ENCODE data around the gene AKT1S1.
"Not testable (repeated sequence)": the region's sequence is repeated elsewhere in the genome, so short reads cannot be mapped to it uniquely, and the experiment has no call there.

The AKT1S1 gene

DNA sequence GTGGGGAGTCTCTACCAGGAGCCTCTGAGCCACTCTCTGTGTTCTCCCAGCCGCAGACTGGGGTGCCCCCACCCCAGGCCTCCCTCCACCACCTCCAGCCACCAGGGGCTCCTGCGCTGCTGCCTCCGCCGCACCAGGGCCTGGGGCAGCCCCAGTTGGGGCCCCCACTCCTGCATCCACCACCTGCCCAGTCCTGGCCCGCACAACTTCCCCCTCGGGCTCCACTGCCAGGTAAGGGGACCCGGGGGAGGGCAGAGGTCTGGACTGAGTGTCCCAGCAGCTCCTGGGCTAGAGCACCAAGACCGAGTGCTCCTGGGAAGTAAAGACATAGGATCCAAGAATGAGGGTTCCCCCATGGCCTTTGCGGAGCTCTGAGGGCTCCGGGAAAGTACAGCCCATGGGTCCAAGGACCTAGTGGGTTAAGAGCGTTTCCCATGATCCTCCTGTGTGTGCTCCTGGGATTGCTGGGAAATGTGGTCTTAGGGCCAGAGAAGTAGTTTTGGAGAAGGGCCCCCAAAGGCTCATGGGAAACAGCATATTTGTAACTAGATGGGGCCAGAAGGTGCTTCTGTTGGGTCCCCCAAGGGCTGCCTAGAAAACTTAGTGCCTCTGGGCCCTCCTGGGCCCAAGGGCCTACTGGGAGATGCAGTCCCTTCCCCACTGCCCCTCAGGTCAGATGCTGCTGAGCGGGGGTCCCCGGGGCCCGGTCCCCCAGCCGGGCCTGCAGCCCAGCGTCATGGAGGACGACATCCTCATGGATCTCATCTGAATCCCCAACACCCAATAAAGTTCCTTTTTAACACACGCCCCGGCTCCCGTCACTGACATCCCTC, 40.8 kb downstream of the AKT1S1 start:
- DNase-seq (ENCODE audit: low read depth), result no peak

DNA sequence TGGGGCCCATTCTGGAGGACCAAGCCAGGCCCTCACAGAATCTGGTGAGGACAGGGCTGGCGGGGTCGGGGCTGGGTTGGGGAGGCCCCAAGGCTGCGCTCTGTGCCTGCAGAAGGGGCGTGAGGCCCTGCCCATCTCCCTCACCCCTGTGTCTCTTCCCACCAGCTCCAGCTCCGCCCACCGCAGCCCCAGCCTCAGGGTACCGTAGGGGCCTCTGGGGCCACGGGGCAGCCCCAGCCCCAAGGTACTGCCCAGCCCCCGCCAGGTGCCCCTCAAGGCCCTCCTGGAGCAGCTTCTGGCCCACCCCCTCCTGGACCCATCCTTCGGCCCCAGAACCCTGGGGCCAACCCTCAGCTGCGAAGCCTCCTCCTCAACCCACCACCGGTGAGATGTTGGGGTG, 41.6 kb downstream of the AKT1S1 start:
- no peak for DNase-seq (ENCODE audit: low read depth)

DNA sequence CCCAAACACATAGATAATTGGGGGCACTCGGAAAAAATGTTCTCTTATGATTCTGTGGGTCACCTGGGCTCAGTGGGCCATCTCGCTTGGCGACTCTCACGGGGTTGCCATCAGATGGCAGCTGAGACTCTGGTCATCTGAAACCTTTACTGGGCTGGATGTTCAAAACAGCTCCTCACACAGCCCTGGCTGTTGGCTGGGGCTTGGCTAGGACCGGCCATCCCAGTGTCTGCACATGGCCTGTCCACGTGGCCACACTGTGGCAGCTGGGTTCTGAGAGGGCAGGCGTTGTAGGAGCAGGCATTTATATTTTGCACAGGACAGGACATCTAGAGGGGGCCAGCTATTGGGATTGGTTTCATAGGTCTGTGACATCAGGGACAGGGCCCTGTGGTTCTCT, 43.6 kb downstream of the AKT1S1 start:
- DNase-seq (ENCODE audit: low read depth), result no peak

DNA sequence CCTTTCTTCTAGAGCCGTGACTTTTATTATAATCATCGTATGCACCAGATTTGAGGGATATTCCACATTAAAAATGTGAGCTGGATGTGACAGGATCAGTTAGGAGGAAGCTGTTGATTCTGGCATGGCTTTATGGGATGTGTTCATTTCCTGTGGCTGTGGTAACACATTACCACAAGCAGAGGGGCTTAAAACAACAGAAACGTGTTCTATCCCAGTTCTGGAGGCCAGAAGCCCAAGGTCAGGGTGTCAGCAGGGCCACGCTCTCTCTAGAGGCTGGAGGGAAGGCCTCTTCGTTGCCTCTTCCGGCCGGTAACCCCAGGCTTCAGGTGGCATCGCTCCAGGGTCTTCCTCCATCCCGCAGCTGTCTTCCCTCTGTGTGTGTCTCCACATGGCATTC, 44.6 kb downstream of the AKT1S1 start:
- DNase-seq (ENCODE audit: low read depth), result no peak

DNA sequence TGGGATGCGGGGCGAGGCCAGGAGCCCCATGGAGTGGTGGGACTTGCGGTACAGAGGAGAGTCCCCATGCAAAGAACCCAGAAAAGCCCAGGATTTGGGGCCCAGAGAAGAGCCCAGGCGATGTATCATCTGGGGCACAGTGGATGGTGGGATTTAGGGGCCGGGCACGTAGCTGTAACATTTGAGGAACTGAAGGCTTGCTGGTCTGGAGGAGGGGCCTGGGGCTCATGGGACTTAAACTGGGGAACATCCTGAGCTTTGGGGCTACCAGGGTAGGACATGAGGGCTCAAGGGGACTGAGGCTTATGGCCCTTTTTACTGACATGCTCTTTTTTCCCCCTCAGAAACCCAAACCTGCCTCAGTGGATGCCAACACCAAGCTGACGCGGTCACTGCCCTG, 45.6 kb downstream of the AKT1S1 start:
- DNase-seq (ENCODE audit: low read depth), result no peak

DNA sequence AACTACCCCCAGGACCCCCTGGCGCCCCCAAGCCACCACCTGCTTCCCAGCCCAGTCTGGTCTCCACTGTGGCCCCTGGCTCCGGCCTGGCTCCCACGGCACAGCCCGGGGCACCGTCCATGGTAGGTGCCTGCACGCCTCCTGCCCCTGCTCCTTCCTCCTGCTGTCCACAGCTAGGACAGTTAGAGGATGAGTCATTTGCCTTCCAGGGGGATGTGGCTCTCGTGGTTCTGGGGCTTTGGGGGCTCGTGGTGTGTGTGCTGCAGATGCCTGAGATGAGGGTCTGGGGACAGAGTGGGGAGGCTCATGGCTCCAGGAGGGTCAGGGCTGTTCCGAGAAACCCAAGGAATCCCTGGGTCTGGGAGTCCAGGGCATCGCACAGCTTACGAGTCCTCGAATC, 46.4 kb downstream of the AKT1S1 start:
- no peak for DNase-seq (ENCODE audit: low read depth)

DNA sequence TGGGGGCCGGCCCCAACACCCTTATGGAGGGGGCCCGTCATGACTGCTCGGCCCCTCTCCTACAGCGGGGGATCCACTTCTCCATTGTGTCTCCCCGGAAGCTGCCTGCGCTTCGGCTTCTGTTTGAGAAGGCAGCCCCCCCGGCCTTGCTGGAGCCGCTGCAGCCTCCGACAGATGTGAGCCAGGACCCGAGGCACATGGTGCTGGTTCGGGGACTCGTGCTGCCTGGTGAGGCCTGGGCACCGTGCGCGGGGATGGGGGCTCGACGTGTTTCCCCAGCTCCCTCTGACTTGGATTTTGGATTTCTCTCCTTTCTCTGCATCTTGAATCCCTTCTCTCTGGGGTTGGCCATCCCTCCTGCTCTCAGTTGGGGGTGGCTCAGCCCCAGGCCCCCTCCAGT, 47.4 kb downstream of the AKT1S1 start:
- no peak for DNase-seq (ENCODE audit: low read depth)

DNA sequence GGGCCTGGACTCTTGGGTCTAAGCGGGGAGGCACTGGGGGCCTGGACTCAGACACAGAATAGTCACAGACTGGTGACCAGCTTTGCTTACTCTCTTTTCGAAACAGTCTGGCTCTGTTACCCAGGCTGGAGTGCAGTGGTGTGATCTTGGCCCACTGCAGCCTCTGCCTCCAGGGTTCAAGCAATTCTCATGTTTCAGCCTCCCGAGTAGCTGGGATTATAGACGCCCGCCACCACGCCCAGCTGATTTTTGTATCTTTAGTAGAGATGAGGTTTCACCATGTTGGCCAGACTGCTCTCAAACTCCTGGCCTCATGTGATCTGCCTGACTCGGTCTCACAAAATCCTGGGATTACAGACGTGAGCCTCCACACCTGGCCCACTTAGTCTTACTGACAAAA, 48.0 kb downstream of the AKT1S1 start:
- no peak for DNase-seq (ENCODE audit: low read depth)

DNA sequence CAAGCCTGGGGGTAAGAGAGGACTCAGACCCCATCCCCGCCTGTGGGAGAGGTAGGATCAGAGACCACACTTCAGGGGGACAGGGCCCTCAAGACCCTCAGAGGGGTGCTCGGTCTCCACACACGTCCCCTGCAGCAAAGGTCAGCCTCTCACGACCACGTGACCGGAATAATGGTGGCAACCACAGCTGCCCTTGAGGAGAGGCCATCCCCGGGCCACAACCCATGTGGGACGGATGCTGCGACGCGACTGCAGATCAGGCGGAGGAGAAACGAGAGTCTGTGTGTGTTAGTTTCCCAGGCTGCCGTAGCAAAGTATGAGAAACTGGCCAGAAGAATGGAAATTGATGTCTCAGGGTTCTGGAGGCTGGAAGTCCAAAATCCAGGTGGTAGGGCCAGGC, 50.1 kb downstream of the AKT1S1 start:
- no peak for DNase-seq (ENCODE audit: low read depth)

DNA sequence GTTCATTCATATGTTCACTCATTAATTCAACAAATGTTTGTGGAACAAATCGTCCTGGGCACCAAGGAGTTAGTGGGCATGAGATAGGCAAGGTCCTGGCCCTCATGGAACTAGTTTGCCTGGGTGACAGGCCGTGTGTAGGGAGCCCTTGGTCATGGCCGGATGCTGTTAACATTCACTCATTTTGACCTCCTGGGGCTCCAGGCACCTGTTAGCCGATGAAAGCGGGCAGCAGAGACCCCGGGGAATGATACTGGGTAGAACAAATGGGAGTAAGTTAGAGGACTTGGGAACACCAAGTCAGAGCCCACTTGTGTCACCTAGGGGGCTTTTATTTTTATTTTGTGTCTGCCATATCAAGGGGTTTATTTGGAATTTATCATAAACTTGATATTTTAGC, 52.5 kb downstream of the AKT1S1 start:
- no peak for DNase-seq (ENCODE audit: low read depth)

DNA sequence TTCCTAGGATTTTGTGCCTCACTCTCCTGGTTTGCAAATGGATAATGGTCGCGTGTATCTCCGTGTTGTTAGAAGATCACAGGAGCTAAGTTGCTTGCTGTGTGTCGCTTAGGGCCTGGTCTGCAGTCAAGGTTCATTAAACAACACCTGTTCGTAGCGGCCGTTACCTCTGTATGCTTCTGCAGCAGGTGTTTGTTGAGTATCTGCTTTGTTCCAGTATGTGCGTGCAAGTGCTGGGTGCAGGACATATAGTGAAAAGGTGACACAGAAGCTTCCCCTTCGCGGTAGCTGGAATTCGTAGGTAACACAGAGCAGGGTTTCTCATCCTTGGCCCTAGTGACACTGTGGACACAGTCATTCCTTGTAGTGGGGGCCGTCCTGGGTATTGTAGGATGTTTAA, 53.7 kb downstream of the AKT1S1 start:
- no peak for DNase-seq (ENCODE audit: low read depth)

DNA sequence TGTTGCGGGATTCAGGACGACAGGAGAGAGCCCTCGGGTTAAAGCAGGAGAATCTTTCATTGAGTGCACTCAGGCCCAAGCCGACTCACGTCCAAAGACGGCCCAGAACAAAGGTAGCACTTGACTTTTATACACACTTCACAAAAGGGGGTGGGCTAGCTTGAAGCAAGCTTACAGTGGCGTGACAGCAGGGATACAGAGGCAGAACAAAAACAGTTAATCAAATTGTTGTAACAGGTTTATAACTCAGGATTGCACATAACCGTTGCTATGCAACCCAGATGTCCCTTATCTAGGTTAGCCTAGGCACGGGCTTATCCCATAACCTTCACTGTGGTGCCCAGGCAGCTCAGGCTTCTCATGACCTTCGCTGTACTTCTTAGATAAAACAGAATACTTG, 57.0 kb downstream of the AKT1S1 start:
- no peak for DNase-seq (ENCODE audit: low read depth)

DNA sequence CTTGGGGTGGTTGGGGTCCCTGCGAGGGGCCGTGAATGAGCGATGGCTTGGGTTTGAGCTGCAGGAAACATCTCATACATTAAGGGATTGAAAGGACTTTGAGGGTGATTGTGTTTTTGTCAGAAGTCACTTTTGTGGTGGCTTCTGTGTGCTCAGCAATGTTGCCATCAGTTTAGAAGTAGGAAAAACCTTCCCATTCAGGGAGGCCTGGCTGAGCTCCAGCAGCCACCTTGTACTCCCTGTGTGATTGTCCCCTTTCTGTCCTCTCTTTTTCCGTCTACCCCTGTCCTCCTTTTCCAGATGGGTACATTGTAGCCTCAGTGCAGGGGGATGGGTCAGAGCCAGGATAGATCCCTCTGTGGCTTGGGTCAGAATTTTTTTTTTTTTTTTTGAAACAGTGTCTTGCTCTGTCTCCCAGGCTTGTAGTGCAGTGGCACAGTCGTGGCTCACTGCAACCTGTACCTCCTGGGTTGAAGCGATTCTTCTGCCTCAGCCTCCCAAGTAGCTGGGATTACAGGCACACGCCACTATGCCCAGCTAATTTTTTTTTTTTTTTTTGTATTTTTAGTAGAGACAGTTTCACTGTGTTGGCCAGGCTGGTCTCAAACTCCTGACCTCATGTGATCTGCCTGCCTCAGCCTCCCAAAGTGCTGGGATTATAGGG, 57.6 kb downstream of the AKT1S1 start:
- not testable (repeated sequence) for DNase-seq (ENCODE audit: low read depth)

Measured in stimulated activated CD4-positive, alpha-beta T cell treated with anti-CD3 and anti-CD28 coated beads, Interleukin-2, amount 100 ng/mL, for 4 hours (primary cell).